HG03442 (cell line): Measurements from ENCODE around the gene AARS2.

ENCODE experiments used
- ATAC-seq: cut with Tn5 transposase; IDR thresholded peaks from one replicate; pipeline ENCODE4 v1.9.1; 2021; ENCODE audit warnings: mild to moderate bottlenecking, moderate library complexity; ENCODE audit not compliant: unreplicated experiment

Gene AARS2

DNA sequence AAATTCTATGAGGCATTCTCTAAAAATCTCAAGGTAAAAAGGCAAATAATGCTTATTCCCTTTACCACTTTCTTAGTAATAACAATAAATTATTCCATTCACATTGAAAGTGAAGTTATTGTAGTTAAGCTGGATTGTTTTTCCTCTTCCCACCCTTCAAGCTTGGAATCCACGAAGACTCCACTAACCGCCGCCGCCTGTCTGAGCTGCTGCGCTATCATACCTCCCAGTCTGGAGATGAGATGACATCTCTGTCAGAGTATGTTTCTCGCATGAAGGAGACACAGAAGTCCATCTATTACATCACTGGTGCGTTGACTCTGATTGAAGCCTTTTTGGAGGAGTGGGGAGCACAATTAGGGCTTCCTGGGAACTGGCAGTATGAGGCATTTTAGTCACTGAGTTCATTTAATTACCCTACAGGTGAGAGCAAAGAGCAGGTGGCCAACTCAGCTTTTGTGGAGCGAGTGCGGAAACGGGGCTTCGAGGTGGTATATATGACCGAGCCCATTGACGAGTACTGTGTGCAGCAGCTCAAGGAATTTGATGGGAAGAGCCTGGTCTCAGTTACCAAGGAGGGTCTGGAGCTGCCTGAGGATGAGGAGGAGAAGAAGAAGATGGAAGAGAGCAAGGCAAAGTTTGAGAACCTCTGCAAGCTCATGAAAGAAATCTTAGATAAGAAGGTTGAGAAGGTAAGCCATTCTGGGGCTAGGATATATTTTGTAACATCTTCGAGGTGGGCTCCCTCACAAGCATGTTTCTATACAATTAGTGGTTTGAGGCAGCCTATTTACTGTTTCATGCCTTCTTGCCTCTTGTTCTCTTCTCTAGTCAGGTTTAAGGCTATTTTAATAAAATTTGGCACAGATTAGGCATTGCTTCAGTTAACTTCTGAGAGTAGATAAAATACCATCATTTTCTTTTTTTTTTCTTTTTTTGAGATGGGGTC lies 61.3 kb downstream of the AARS2 start:
- ATAC-seq: no peak

DNA sequence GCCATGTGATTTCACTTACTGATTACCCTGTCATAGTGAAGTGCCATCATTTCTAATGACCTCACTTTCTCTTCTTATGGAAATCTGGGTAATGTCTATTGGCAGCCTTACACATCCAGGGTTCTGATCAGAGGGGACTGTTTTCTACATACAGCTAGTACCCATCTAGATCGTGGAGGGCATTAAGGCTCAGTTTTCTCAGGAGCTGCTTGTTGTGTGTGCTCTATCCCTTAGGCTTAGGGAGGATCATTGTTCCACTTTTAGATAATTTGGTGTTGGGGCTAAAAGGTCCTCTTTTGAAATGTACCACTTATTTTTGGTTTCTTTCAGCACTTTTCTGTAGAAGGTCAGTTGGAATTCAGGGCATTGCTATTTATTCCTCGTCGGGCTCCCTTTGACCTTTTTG lies 62.4 kb downstream of the AARS2 start:
- ATAC-seq: no peak

DNA sequence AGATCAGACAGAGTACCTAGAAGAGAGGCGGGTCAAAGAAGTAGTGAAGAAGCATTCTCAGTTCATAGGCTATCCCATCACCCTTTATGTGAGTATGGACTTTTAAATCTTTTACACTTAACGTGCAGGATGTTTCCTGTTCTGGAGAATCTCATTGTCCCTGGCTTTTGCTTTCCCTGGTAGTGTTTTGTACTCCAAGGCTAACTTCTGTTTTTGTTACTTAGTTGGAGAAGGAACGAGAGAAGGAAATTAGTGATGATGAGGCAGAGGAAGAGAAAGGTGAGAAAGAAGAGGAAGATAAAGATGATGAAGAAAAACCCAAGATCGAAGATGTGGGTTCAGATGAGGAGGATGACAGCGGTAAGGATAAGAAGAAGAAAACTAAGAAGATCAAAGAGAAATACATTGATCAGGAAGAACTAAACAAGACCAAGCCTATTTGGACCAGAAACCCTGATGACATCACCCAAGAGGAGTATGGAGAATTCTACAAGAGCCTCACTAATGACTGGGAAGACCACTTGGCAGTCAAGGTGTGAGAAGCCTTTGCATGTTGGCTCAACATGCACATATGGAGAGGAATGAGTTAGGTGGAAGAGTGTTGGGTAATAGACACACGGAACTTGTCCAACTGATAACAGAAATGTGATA lies 63.0 kb downstream of the AARS2 start:
- no peak for ATAC-seq
